ENCODE measurements around the gene TUBGCP3.
"Not testable (repeated sequence)": the region's sequence is repeated elsewhere in the genome, so short reads cannot be mapped to it uniquely, and the experiment has no call there.

DNA sequence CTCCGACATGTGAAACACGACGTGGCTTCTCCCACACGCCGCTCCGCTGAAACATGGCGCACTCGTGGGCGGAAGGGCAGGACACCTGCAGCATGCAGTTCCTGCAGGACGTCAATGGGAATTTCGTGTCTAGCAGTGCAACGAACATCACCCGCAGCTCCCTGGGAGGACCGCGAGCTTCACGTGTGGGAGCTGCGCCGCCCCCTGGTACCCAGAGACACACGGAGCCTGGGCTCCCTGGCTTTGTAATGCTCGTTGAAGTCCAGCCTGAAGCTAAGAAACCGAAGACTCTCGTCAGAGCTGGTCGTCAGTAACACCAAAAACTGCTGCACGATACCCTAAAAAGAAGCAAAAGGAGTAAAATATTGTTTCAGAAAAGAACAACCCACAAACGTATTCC, 102.1 kb downstream of the TUBGCP3 start:
- TF ChIP-seq, protein P1, sequence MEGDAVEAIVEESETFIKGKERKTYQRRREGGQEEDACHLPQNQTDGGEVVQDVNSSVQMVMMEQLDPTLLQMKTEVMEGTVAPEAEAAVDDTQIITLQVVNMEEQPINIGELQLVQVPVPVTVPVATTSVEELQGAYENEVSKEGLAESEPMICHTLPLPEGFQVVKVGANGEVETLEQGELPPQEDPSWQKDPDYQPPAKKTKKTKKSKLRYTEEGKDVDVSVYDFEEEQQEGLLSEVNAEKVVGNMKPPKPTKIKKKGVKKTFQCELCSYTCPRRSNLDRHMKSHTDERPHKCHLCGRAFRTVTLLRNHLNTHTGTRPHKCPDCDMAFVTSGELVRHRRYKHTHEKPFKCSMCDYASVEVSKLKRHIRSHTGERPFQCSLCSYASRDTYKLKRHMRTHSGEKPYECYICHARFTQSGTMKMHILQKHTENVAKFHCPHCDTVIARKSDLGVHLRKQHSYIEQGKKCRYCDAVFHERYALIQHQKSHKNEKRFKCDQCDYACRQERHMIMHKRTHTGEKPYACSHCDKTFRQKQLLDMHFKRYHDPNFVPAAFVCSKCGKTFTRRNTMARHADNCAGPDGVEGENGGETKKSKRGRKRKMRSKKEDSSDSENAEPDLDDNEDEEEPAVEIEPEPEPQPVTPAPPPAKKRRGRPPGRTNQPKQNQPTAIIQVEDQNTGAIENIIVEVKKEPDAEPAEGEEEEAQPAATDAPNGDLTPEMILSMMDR (IDR thresholded peaks at IDR 0.05), result not testable (repeated sequence)
- TF ChIP-seq POLR2A (IDR thresholded peaks at IDR 0.05), result not testable (repeated sequence)

Measured in uterus (tissue), 2 donors.